Neural crest cell (in vitro differentiated cells): Measurements from ENCODE around the gene ADGRB2. TPM values are rescaled to one million over a fixed set of nuclear protein-coding genes. Genes with fewer than 3 reads are reported as not detected.
A peak's percentile ranks its signal among the peaks of the same experiment; 100 is the strongest.

ENCODE experiments used
- DNase-seq: peaks from one replicate; pipeline ENCODE4 v3.0.0; 2021; ENCODE audit warnings: low read depth, mixed read lengths, low spot score
- H3K27ac Mint-ChIP-seq: one replicate; pipeline ENCODE4 v1.8.0; 2021; ENCODE audit warnings: mild to moderate bottlenecking, mixed read lengths; ENCODE audit not compliant: unreplicated experiment
- H3K27me3 Mint-ChIP-seq: 2 replicates; pipeline ENCODE4 v1.8.0; 2021; ENCODE audit warnings: low read depth, mild to moderate bottlenecking, mixed read lengths
- H3K36me3 Mint-ChIP-seq: 2 replicates; pipeline ENCODE4 v1.8.0; 2021; ENCODE audit warnings: low read depth, mild to moderate bottlenecking, mixed read lengths
- H3K4me1 Mint-ChIP-seq: 2 replicates; pipeline ENCODE4 v1.8.0; 2021; ENCODE audit warnings: mixed read lengths
- H3K4me3 Mint-ChIP-seq: one replicate; pipeline ENCODE4 v1.8.0; 2021; ENCODE audit warnings: mild to moderate bottlenecking, mixed read lengths
- H3K9me3 Mint-ChIP-seq: 2 replicates; pipeline ENCODE4 v1.8.0; 2021; ENCODE audit warnings: mixed read lengths
- total RNA-seq: library from RNA; stranded (reverse); gene quantifications from 2 replicates; pipeline ENCODE4 v1.2.1, GENCODE V29; 2021
- TF ChIP-seq, protein P1 (sequence below): fragments of 200-600 bp; sonication (generic); conservative IDR thresholded peaks from 2 replicates; pipeline ENCODE4 v1.5.0; 2021; ENCODE audit warnings: antibody characterized with exemption, mild to moderate bottlenecking

Gene ADGRB2
- total RNA-seq, 1 donor from 2014 or later, result 18.8 TPM

DNA sequence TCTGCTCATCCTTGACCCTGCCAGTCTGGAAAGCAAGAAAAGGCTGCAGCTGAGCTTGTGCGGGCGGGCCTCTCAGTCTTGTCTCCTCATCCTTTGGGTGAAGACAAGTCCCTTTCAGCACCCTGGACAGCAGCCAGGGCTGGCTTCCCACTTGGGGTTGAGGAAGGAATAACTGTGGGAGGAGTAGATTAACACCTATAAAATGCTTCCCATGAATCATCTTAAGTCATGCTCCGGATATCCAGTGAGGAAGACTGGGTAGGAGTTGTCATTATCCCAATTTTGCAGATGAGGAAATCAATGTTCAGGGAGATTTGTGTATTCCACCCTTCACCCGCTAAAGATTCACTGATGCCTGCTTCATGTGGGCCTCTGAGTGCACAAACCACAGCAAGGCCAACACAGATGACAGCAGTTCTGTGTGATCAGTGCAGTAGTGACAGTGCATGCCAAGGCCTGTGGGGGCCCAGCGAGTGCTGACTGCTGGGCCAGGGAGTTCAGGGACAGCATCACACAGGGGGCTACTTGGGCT, 40.2 kb downstream of the ADGRB2 start:
- Mint-ChIP-seq H3K9me3 (no peaks in the 10 kb centered on the region), H3K36me3 (no peaks in the 10 kb centered on the region), H3K27me3 (peaks cover 11% of the 10 kb centered on the region), H3K27ac (no peak overlapping the region), H3K4me1 (peaks cover 5% of the 10 kb centered on the region), H3K4me3 (no peak overlapping the region)
- TF ChIP-seq, protein P1, sequence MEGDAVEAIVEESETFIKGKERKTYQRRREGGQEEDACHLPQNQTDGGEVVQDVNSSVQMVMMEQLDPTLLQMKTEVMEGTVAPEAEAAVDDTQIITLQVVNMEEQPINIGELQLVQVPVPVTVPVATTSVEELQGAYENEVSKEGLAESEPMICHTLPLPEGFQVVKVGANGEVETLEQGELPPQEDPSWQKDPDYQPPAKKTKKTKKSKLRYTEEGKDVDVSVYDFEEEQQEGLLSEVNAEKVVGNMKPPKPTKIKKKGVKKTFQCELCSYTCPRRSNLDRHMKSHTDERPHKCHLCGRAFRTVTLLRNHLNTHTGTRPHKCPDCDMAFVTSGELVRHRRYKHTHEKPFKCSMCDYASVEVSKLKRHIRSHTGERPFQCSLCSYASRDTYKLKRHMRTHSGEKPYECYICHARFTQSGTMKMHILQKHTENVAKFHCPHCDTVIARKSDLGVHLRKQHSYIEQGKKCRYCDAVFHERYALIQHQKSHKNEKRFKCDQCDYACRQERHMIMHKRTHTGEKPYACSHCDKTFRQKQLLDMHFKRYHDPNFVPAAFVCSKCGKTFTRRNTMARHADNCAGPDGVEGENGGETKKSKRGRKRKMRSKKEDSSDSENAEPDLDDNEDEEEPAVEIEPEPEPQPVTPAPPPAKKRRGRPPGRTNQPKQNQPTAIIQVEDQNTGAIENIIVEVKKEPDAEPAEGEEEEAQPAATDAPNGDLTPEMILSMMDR, result no peak
- DNase-seq, result peak; percentile 84

DNA sequence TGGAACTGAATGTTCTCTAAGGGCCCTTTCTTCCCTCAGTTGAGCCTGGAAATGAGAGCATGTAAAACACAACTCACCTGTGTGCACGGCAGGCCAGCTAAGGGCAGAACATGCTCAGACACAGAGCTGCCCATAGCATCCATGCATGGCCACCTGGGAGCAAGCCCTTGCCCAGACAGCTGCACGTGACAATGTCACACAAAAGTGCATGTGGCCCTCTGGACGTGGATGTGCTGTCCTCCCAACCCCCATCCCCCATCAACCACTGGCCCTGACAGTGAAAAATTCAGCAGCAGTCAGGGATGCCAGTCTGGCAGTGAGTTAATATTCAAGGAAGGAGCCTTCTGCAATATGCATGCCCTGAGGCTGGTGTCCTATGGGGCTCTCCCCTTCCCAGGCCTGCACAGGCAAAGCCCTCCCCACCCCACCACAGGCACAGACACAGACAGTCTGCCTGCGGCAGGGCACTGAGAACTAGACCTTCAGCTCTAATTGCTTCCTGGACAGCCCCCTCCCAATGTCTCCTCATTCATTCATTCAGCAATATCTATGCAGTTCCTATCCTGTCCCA, 45.7 kb downstream of the ADGRB2 start:
- DNase-seq, result no peak
- TF ChIP-seq, protein P1, result no peak
- Mint-ChIP-seq H3K4me3 (no peak overlapping the region), H3K4me1 (peaks cover 33% of the 10 kb centered on the region), H3K27ac (no peak overlapping the region), H3K36me3 (no peaks in the 10 kb centered on the region), H3K27me3 (peaks cover 24% of the 10 kb centered on the region), H3K9me3 (no peaks in the 10 kb centered on the region)

DNA sequence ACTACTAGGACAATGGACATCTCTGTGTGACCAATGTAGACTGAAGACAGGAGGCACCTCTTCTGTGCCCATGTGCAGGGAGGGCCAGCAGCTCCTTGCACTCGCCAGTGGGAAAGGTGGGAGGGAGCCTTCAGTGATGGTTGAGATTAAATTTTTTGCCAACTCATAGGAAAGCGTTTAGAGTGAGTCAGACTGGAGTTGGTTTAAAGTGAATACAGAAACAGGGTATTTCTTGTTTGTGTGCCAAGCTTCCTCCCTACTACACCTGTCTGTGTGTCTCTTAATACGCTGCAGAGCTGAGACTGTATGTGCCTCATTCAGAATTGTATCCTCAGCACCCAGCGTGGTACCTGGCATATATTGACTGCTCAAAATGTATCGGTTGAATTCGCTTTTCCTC, 46.8 kb downstream of the ADGRB2 start:
- no peak overlapping the region for H3K4me3 Mint-ChIP-seq
- DNase-seq, result no peak
- H3K27me3 Mint-ChIP-seq, result peaks cover 20% of the 10 kb centered on the region
- no peaks in the 10 kb centered on the region for H3K9me3 Mint-ChIP-seq
- H3K36me3 Mint-ChIP-seq, result no peaks in the 10 kb centered on the region
- no peak overlapping the region for H3K27ac Mint-ChIP-seq
- peaks cover 33% of the 10 kb centered on the region for H3K4me1 Mint-ChIP-seq
- TF ChIP-seq, protein P1, result no peak

GRCh38 chr1:31715873-31716220, 48.3 kb downstream of the ADGRB2 start:
- H3K9me3 Mint-ChIP-seq, result no peaks in the 10 kb centered on the region
- H3K4me3 Mint-ChIP-seq, result peak overlapping the region; percentile 85
- H3K4me1 Mint-ChIP-seq, result peaks cover 38% of the 10 kb centered on the region
- no peak overlapping the region for H3K27ac Mint-ChIP-seq
- H3K27me3 Mint-ChIP-seq, result peaks cover 19% of the 10 kb centered on the region
- TF ChIP-seq, protein P1, result peak; percentile 33
- no peak for DNase-seq
- no peaks in the 10 kb centered on the region for H3K36me3 Mint-ChIP-seq

GRCh38 chr1:31715087-31715872, 48.9 kb downstream of the ADGRB2 start:
- Mint-ChIP-seq H3K4me1 (peaks cover 38% of the 10 kb centered on the region), H3K36me3 (no peaks in the 10 kb centered on the region), H3K27me3 (peaks cover 19% of the 10 kb centered on the region), H3K27ac (peak overlapping the region; percentile 53), H3K4me3 (peak overlapping the region; percentile 85), H3K9me3 (no peaks in the 10 kb centered on the region)
- TF ChIP-seq, protein P1, result peak; percentile 76
- peak; percentile 78 for DNase-seq
